ENCODE results near the gene ATP6V1F.
A peak's percentile ranks its signal among the peaks of the same experiment; 100 is the strongest.

Gene ATP6V1F

DNA sequence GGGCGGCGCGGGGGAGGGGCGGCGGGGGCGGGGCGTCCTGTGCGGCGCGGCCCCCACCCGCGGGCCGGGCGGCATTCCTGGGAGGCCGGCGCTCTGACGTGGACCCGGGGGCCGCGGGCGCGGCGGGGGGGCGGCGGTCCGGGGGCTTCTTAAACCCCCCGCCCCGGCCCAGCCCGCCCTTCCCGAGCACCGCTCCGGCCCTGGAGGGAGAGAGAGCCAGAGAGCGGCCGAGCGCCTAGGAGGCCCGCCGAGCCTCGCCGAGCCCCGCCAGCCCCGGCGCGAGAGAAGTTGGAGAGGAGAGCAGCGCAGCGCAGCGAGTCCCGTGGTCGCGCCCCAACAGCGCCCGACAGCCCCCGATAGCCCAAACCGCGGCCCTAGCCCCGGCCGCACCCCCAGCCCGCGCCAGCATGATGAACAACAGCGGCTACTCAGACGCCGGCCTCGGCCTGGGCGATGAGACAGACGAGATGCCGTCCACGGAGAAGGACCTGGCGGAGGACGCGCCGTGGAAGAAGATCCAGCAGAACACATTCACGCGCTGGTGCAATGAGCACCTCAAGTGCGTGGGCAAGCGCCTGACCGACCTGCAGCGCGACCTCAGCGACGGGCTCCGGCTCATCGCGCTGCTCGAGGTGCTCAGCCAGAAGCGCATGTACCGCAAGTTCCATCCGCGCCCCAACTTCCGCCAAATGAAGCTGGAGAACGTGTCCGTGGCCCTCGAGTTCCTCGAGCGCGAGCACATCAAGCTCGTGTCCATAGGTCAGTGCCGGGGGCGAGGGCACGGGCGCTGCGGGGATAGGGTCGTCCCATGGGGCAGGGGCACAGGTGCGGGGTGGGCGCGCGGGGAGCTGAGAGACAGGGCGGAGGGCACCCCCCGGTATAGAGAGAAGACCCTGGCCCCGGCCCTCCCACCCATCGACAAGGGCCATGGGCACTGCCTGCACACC is 32.2 kb upstream of the ATP6V1F start, which contains the start of gene FLNC:
Gene FLNC (plus strand): TSS at position 176 of the 947 bp plus-strand sequence. CDS start 232 bp downstream, at position 408.
- Histone ChIP-seq H3K4me3 (ENCODE audit: low read depth, low read length) (peak within 1 kb of the TSS; percentile 81), H3K36me3 (replicated peaks) (peaks cover 9% of the 10 kb centered on the region), H3K27me3 (replicated peaks) (no peaks in the 10 kb centered on the region), H3K27ac (peak within 1 kb of the TSS; percentile 57)
- in situ Hi-C loops (cut with HindIII; ENCODE audit: low pct_ligation_motif_present, low sequenced_read_pairs), result no loop called here
- TF ChIP-seq, protein P1, sequence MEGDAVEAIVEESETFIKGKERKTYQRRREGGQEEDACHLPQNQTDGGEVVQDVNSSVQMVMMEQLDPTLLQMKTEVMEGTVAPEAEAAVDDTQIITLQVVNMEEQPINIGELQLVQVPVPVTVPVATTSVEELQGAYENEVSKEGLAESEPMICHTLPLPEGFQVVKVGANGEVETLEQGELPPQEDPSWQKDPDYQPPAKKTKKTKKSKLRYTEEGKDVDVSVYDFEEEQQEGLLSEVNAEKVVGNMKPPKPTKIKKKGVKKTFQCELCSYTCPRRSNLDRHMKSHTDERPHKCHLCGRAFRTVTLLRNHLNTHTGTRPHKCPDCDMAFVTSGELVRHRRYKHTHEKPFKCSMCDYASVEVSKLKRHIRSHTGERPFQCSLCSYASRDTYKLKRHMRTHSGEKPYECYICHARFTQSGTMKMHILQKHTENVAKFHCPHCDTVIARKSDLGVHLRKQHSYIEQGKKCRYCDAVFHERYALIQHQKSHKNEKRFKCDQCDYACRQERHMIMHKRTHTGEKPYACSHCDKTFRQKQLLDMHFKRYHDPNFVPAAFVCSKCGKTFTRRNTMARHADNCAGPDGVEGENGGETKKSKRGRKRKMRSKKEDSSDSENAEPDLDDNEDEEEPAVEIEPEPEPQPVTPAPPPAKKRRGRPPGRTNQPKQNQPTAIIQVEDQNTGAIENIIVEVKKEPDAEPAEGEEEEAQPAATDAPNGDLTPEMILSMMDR (IDR thresholded peaks at IDR 0.05; ENCODE audit: low read depth, low read length, missing control alignments), result no peak
- peak; percentile 43 for DNase-seq

DNA sequence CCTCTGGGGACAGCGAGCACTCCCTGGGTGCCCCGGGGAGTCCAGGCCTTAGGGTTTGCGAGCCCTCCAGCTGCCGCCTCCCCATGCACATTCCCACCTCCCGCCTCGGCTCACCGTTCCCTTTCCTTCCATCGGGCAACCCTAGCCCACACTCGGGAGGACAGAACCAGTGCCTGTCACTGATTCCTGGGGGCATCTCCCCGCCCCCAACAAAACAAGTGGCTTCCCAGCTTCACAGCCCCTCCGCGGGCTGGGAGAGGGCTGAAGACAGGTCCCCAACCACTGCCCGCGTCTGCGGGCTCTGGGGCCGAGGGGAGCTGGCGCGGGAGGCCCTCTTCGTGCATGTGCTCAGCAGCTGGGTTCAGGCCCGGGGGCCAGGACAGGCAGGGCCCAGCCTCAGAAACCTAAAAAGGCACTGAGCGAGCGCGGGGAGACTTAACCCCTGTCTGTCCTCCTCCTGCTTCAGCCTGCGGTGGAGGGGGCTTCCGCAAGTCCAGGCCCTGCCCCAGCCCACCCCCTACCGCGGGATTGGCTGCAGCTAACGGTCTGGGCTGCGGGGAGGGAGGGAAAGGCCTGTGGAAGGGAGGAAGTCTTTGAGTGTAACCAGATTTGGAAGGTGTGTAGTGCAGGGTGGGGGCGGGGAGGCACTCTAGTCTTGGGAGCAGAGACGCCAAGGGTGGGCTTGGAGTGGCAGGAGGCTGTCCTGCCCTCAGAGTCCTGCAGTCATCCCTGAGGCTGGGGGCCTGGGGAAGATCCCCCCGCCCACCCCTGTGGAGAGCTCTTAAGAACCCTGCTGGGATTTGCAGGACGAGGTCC is 31.3 kb upstream of the ATP6V1F start:
- peaks cover 18% of the 10 kb centered on the region for H3K36me3 ChIP-seq (replicated peaks)
- in situ Hi-C loops (cut with HindIII; ENCODE audit: low pct_ligation_motif_present, low sequenced_read_pairs), result no loop called here
- H3K27ac ChIP-seq, result peak overlapping the region; percentile 57
- peak overlapping the region; percentile 81 for H3K4me3 ChIP-seq (ENCODE audit: low read depth, low read length)
- DNase-seq, result peak; percentile 31
- H3K27me3 ChIP-seq (replicated peaks), result no peaks in the 10 kb centered on the region
- TF ChIP-seq, protein P1 (IDR thresholded peaks at IDR 0.05; ENCODE audit: low read depth, low read length, missing control alignments), result no peak

DNA sequence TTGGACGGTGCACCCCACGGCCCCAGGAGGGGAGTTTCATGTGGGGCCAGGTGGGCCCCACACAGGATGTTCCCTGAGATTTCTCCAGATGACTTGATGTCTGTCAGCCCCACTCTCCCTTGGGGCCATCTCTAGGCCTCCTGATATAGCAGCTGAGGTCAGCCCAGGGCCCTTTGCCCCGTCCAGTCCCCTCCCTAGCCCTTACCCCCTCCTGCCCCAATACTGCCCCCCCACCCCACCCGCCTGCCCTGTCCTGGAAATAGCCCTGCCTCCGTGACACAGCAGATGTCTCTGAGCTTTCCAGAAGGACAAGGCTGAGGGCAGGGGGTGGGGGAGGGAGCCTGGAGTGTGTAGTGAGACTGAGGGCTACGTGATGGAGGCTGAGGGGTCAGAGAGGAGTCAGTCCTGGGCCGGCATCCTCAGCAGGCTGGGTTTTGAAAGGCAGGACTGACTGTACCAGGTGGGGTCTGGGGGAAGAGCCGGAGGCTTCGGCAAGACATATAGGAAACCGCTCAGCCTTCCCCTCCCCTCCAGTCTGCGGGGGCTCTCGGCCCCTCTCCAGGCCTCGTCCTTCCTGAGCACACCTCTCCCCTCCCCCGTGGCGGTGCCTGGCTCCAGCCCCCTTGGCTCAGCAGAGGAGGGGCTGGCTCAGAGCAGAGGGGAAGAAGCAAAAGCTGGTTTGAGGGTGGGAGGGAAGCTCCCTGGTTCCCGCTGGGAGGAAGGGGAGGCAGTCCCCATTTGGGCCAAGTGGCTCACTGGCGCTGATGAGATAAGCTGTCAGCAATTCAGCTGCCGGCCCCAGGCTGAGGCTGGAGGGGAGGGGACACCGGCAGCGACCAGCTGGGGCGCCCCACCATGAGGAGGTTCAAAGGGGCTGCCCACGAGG is 30.4 kb upstream of the ATP6V1F start:
- TF ChIP-seq, protein P1 (IDR thresholded peaks at IDR 0.05; ENCODE audit: low read depth, low read length, missing control alignments), result no peak
- peak overlapping the region; percentile 81 for H3K4me3 ChIP-seq (ENCODE audit: low read depth, low read length)
- H3K27me3 ChIP-seq (replicated peaks), result no peaks in the 10 kb centered on the region
- peak; percentile 31 for DNase-seq
- peak overlapping the region; percentile 57 for H3K27ac ChIP-seq
- in situ Hi-C loops (cut with HindIII; ENCODE audit: low pct_ligation_motif_present, low sequenced_read_pairs), result no loop called here
- peaks cover 24% of the 10 kb centered on the region for H3K36me3 ChIP-seq (replicated peaks)

DNA sequence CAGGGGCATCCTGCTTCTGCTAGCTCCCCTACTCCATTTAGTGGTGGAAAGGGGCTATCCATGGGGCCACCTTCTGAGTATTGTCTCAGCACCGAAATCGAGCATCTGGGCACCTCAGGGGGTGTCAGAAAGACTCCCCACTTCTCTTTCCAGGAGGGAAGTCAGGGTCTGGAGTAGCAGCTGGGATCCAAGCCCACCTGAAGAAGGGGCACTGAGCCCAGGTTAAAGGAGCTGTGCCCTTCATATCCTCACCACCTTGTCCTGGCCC is 29.8 kb upstream of the ATP6V1F start:
- H3K36me3 ChIP-seq (replicated peaks), result peaks cover 29% of the 10 kb centered on the region
- DNase-seq, result no peak
- no peaks in the 10 kb centered on the region for H3K27me3 ChIP-seq (replicated peaks)
- peak overlapping the region; percentile 57 for H3K27ac ChIP-seq
- TF ChIP-seq, protein P1 (IDR thresholded peaks at IDR 0.05; ENCODE audit: low read depth, low read length, missing control alignments), result no peak
- in situ Hi-C loops (cut with HindIII; ENCODE audit: low pct_ligation_motif_present, low sequenced_read_pairs), result no loop called here
- peak overlapping the region; percentile 81 for H3K4me3 ChIP-seq (ENCODE audit: low read depth, low read length)

DNA sequence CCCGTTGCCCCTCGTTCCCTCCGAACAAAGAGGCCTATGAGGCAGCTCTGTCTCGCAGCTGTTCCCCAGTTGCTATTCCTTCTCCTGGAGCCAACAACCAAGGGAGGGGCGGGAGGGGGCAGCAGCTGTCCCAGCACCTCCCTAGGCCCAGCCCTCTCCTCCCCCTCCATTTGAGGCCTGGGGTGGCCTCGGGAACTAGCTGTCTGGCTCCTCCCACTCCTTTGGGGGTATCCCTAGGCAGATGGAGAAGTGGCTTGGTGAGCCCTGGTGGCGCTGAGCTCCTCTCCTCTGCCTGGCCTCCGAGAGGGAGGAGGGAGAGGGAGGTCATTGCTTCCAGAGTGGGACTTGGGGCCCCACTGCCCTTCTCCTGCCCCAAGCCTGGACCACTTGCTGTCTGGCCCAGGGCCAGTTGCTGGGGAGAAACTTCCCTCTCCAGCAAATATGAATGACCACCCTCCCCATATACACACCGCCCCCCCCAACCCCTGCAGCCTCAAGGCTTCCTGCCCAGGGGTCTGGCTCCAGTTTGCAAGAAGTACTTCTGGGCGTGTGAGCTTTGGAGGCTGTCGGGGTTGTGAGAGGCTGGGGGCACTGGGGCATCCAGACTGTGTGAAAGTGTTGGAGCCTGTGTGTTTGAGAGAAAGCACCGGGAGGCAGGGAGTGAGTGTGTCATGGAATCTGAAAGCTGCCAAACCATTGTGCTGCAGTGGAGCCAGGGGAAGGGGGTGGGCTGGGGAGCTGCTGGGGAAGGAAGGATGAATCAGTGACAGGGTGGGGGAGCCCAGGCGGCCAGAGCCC is 29.3 kb upstream of the ATP6V1F start:
- H3K27me3 ChIP-seq (replicated peaks), result no peaks in the 10 kb centered on the region
- peaks cover 35% of the 10 kb centered on the region for H3K36me3 ChIP-seq (replicated peaks)
- in situ Hi-C loops (cut with HindIII; ENCODE audit: low pct_ligation_motif_present, low sequenced_read_pairs), result no loop called here
- peak overlapping the region; percentile 81 for H3K4me3 ChIP-seq (ENCODE audit: low read depth, low read length)
- TF ChIP-seq, protein P1 (IDR thresholded peaks at IDR 0.05; ENCODE audit: low read depth, low read length, missing control alignments), result no peak
- peak; percentile 88 for DNase-seq
- H3K27ac ChIP-seq, result peak overlapping the region; percentile 57

Data from brain microvascular endothelial cell (primary cell).